ENCODE results near the gene DAGLA. TPM values are rescaled to one million over a fixed set of nuclear protein-coding genes. Genes with fewer than 3 reads are reported as not detected.
A peak's percentile ranks its signal among the peaks of the same experiment; 100 is the strongest.

DAGLA gene
- total RNA-seq, 1 donor from 2014 or later: 4.6 TPM

GRCh38 chr11:61680622-61681221 is 531 bp downstream of the DAGLA start:
- Histone ChIP-seq H3K27me3 (ENCODE audit: control insufficient read depth, insufficient read depth, low read length) (peaks cover 29% of the 10 kb centered on the region), H3K36me3 (ENCODE audit: control insufficient read depth, insufficient read depth, low read length) (no peaks in the 10 kb centered on the region), H3K4me3 (ENCODE audit: low read depth, low read length) (peak overlapping the region; percentile 45)
- no peak for TF ChIP-seq CTCF (IDR thresholded peaks at IDR 0.05; ENCODE audit: insufficient read depth, low read length, poor library complexity, severe bottlenecking)
- no peak for DNase-seq (ENCODE audit: low read depth)

DNA sequence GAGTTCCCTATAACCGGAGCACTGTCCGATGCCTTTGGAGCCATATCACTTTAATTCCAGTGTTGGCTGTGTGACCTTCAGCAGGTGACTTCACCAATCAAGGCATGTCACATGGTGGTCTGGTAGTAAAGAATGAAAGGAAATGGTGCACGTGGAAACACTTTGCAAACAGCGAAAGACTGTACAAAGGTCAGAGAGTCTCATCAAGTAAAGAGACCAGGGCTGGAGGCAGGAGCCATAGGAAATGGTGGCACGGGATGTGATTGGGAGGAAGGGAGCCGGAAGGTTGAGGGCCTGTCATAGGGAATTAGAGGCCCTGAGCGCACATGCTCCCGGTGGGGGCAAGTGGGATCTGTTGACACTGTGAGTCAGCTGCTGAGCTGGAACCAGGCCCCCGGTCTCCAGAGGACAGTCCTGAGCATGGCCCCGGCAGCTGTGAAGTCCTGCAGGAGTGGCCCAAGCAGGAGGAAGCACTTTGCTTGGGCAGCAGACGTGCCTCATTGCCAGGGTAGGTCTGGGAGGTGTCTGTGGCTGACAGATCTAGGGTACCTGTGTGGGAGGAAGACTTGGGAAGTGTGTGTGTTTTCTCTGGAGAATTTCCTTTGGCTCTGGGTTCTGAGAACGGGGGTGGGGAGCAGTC is 2.0 kb downstream of the DAGLA start:
- peaks cover 19% of the 10 kb centered on the region for H3K27me3 ChIP-seq (ENCODE audit: control insufficient read depth, insufficient read depth, low read length)
- no peak for DNase-seq (ENCODE audit: low read depth)

GRCh38 chr11:61682906-61683675 is 2.9 kb downstream of the DAGLA start:
- Histone ChIP-seq H3K4me3 (ENCODE audit: low read depth, low read length) (no peak overlapping the region), H3K36me3 (ENCODE audit: control insufficient read depth, insufficient read depth, low read length) (no peaks in the 10 kb centered on the region), H3K27me3 (ENCODE audit: control insufficient read depth, insufficient read depth, low read length) (peaks cover 17% of the 10 kb centered on the region)
- TF ChIP-seq CTCF (IDR thresholded peaks at IDR 0.05; ENCODE audit: insufficient read depth, low read length, poor library complexity, severe bottlenecking): no peak
- no peak for DNase-seq (ENCODE audit: low read depth)

More for the DNA sequence above, 2.0 kb downstream of the DAGLA start:
- Histone ChIP-seq H3K4me3 (ENCODE audit: low read depth, low read length) (no peak overlapping the region), H3K36me3 (ENCODE audit: control insufficient read depth, insufficient read depth, low read length) (no peaks in the 10 kb centered on the region)
- no peak for TF ChIP-seq CTCF (IDR thresholded peaks at IDR 0.05; ENCODE audit: insufficient read depth, low read length, poor library complexity, severe bottlenecking)

- Histone ChIP-seq H3K4me3 (ENCODE audit: low read depth, low read length) (no peak overlapping the region), H3K36me3 (ENCODE audit: control insufficient read depth, insufficient read depth, low read length) (no peaks in the 10 kb centered on the region), H3K27me3 (ENCODE audit: control insufficient read depth, insufficient read depth, low read length) (peaks cover 16% of the 10 kb centered on the region)
- DNase-seq (ENCODE audit: low read depth): no peak
- no peak for TF ChIP-seq CTCF (IDR thresholded peaks at IDR 0.05; ENCODE audit: insufficient read depth, low read length, poor library complexity, severe bottlenecking)
These were observed 4.0 kb downstream of the DAGLA start for GRCh38 chr11:61683961-61684869.

DNA sequence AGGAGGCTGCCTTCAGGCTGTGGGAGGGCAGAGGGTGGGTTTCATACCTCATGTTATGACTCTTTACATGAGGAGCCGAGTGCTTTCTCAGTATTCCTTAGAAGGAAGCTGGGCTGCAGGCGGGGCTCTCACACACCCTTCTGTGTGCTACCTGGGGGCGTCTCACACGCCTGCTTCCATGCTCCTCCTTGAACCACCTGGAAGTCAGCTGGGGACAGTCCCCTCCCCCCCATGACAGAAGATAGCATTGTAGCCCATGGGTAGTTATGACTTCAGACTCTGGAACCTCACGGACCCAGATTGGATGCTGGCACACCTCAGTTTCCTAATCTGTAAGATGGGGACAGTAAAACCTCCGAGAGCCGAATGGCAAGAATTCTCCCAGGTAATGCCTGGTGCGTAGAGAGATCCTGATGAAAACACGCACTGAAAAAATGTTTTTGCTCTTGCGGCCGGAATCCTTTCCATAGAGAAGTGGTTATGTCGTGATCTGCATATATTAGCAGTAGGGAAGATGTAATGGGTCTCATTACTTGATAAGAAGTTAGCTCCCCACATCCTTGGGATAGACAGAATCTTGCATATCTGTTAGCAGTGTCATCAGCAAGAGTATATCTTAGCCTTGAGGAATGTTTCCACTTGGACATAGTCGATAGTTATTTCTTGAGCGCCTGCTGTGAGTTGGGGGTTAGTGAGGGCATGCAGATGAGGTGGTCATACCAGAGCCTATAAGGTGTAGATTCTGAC is 4.9 kb downstream of the DAGLA start:
- peaks cover 16% of the 10 kb centered on the region for H3K27me3 ChIP-seq (ENCODE audit: control insufficient read depth, insufficient read depth, low read length)
- no peak for TF ChIP-seq CTCF (IDR thresholded peaks at IDR 0.05; ENCODE audit: insufficient read depth, low read length, poor library complexity, severe bottlenecking)
- H3K36me3 ChIP-seq (ENCODE audit: control insufficient read depth, insufficient read depth, low read length): no peaks in the 10 kb centered on the region
- H3K4me3 ChIP-seq (ENCODE audit: low read depth, low read length): no peak overlapping the region
- no peak for DNase-seq (ENCODE audit: low read depth)

Measured in kidney epithelial cell (primary cell).